ENCODE measurements around the gene KCNIP2. TPM values are rescaled to one million over a fixed set of nuclear protein-coding genes. Genes with fewer than 3 reads are reported as not detected.

Gene KCNIP2
- total RNA-seq, 2 donors from 2014 or later: 2.8 to 3.0 TPM

DNA sequence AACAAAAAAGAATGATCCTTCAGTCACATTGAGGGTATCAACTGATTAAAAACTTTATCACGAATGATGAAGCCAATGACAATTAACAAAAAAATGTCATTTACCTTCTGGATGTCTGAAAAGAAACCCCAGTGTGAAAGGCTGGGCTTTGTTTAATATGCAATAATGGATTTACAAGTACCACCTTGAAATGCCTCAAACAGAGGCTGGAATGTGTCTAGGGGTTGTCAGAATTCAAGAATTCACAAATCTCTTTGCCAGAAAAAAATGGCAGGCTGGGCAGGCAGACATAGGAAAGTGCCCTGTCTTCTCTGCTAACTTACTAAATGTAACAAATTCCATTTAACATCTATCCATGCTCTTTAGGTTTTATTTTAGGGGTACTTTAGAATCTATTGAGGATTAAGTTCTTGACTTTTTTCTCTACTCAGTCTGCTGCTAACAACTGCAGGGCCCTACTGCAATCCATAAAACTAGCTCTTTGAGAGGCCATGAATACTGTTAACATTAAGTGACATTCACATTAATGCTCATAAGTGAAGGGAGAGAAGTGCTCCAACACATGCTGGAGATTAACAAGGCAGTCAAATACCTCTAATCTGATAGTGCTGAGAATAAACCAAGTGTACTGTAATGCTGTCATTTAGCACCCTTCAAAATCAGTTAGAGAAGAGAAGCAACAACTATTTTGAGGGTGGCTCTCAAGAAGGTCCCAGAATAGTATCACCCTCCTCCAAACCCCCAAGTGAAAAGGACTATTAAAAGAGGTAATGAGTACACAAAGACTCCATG, 43.1 kb upstream of the KCNIP2 start:
- H3K4me3 Mint-ChIP-seq: no peak overlapping the region
- TF ChIP-seq, protein P1, sequence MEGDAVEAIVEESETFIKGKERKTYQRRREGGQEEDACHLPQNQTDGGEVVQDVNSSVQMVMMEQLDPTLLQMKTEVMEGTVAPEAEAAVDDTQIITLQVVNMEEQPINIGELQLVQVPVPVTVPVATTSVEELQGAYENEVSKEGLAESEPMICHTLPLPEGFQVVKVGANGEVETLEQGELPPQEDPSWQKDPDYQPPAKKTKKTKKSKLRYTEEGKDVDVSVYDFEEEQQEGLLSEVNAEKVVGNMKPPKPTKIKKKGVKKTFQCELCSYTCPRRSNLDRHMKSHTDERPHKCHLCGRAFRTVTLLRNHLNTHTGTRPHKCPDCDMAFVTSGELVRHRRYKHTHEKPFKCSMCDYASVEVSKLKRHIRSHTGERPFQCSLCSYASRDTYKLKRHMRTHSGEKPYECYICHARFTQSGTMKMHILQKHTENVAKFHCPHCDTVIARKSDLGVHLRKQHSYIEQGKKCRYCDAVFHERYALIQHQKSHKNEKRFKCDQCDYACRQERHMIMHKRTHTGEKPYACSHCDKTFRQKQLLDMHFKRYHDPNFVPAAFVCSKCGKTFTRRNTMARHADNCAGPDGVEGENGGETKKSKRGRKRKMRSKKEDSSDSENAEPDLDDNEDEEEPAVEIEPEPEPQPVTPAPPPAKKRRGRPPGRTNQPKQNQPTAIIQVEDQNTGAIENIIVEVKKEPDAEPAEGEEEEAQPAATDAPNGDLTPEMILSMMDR (conservative IDR thresholded peaks at IDR 0.05): no peak
- H3K27ac ChIP-seq (ENCODE audit: low read depth, low read length): no peak overlapping the region
- WGBS, 2 experiments (ENCODE audit: insufficient coverage in 1 of 2, insufficient read length in 1 of 2): 100% methylated on average over 1 of the region's 1 CpG; no CpG with 5 or more reads in 1 of the 2 experiments
- peaks cover 6% of the 10 kb centered on the region for H3K4me1 Mint-ChIP-seq
- no peak overlapping the region for H3K27ac Mint-ChIP-seq
- peaks cover 10% of the 10 kb centered on the region for H3K36me3 Mint-ChIP-seq (ENCODE audit: low read depth)
- no peak for DNase-seq
- no peaks in the 10 kb centered on the region for H3K9me3 Mint-ChIP-seq
- H3K9me3 ChIP-seq (ENCODE audit: control insufficient read depth, low read length): no peaks in the 10 kb centered on the region
- H3K36me3 ChIP-seq (ENCODE audit: control insufficient read depth, insufficient read depth, low read length): no peaks in the 10 kb centered on the region
- H3K4me1 ChIP-seq (ENCODE audit: control insufficient read depth, insufficient read depth, low read length): no peaks in the 10 kb centered on the region
- H3K27me3 Mint-ChIP-seq (ENCODE audit: insufficient read depth): no peaks in the 10 kb centered on the region
- H3K4me3 ChIP-seq (ENCODE audit: low read length): no peak overlapping the region
- H3K27me3 ChIP-seq (ENCODE audit: control insufficient read depth, insufficient read depth, low read length, poor library complexity, severe bottlenecking): no peaks in the 10 kb centered on the region
- H3K9ac ChIP-seq (ENCODE audit: extremely low read depth, low read length, poor library complexity, severe bottlenecking): no peak overlapping the region

DNA sequence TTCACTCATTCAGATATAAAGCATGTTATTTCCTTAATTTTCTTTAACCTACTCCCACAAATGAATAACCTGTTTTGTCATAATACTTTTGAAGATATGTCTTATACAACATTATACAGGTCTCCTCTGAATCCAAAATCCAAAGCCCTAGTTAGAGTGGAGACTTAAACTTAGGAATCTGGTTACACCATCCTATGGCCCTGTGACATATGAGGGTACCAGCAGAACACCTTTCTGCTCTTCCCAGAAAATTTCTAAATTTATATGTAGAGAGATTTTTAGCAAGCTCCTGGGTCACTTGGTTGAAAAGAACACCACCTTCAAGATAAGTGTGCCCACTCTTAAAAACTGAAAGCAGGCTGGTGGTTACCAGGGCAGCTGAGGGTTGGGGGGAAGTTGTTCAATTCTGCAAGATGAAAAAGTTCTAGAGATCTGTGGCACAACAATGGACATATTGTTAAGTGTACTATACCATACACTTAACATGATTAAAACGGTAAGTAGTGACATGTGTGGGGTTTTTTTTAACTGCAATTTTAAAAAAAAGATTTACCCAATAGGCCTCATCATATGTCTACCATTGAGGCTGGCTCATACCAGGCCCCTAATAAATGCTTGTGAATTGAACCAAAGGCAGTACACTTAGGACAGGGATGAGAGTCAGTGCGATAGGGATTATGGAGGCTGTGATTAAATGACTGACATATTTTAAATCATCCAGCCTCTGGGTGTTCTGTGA, 37.6 kb upstream of the KCNIP2 start:
- H3K27me3 Mint-ChIP-seq (ENCODE audit: insufficient read depth): no peaks in the 10 kb centered on the region
- WGBS, 2 experiments (ENCODE audit: insufficient coverage in 1 of 2, insufficient read length in 1 of 2): 86 to 90% methylated on average over 1 of the region's 2 CpGs
- H3K9me3 ChIP-seq (ENCODE audit: control insufficient read depth, low read length): no peaks in the 10 kb centered on the region

DNA sequence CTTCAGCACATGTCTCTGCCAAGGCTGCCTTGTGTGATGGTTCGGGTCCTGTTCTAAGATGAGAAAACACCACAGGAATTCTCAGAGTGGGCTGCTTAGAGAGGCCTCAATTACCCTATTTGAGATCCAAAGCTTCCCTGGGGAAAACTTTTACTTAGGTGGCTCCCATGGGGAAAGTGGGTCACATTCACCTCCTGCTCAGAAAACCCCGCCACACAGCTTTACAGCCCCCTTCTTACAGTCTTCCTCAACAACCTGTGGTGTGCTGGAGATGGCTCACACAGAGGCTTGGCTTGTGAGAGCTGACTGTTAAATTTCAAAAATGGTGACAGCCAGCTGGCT, 36.6 kb upstream of the KCNIP2 start:
- 95 to 100% methylated on average over 1 to 2 of the region's 2 CpGs for WGBS, 2 experiments (ENCODE audit: insufficient coverage in 1 of 2, insufficient read length in 1 of 2)
- Mint-ChIP-seq H3K4me1 (peaks cover 23% of the 10 kb centered on the region), H3K36me3 (ENCODE audit: low read depth) (peaks cover 7% of the 10 kb centered on the region), H3K27me3 (ENCODE audit: insufficient read depth) (no peaks in the 10 kb centered on the region), H3K27ac (no peak overlapping the region), H3K4me3 (no peak overlapping the region), H3K9me3 (no peaks in the 10 kb centered on the region)
- H3K36me3 ChIP-seq (ENCODE audit: control insufficient read depth, insufficient read depth, low read length): no peaks in the 10 kb centered on the region
- no peaks in the 10 kb centered on the region for H3K4me1 ChIP-seq (ENCODE audit: control insufficient read depth, insufficient read depth, low read length)
- no peak for DNase-seq
- H3K9ac ChIP-seq (ENCODE audit: extremely low read depth, low read length, poor library complexity, severe bottlenecking): no peak overlapping the region
- H3K9me3 ChIP-seq (ENCODE audit: control insufficient read depth, low read length): no peaks in the 10 kb centered on the region
- TF ChIP-seq, protein P1 (conservative IDR thresholded peaks at IDR 0.05): no peak
- no peaks in the 10 kb centered on the region for H3K27me3 ChIP-seq (ENCODE audit: control insufficient read depth, insufficient read depth, low read length, poor library complexity, severe bottlenecking)
- H3K4me3 ChIP-seq (ENCODE audit: low read length): no peak overlapping the region
- H3K27ac ChIP-seq (ENCODE audit: low read depth, low read length): no peak overlapping the region

More for the DNA sequence above, 37.6 kb upstream of the KCNIP2 start:
- H3K27me3 ChIP-seq (ENCODE audit: control insufficient read depth, insufficient read depth, low read length, poor library complexity, severe bottlenecking): no peaks in the 10 kb centered on the region
- no peak for DNase-seq
- H3K4me1 Mint-ChIP-seq: peaks cover 15% of the 10 kb centered on the region
- H3K4me3 Mint-ChIP-seq: no peak overlapping the region
- peaks cover 10% of the 10 kb centered on the region for H3K36me3 Mint-ChIP-seq (ENCODE audit: low read depth)
- TF ChIP-seq, protein P1 (conservative IDR thresholded peaks at IDR 0.05): no peak
- H3K27ac ChIP-seq (ENCODE audit: low read depth, low read length): no peak overlapping the region
- no peak overlapping the region for H3K27ac Mint-ChIP-seq
- H3K9ac ChIP-seq (ENCODE audit: extremely low read depth, low read length, poor library complexity, severe bottlenecking): no peak overlapping the region
- H3K9me3 Mint-ChIP-seq: no peaks in the 10 kb centered on the region
- no peak overlapping the region for H3K4me3 ChIP-seq (ENCODE audit: low read length)
- H3K4me1 ChIP-seq (ENCODE audit: control insufficient read depth, insufficient read depth, low read length): no peaks in the 10 kb centered on the region
- H3K36me3 ChIP-seq (ENCODE audit: control insufficient read depth, insufficient read depth, low read length): no peaks in the 10 kb centered on the region

All from endodermal cell (in vitro differentiated cells).